ENCODE measurements around the gene CFAP74. TPM values are rescaled to one million over a fixed set of nuclear protein-coding genes. Genes with fewer than 3 reads are reported as not detected.
A peak's percentile ranks its signal among the peaks of the same experiment; 100 is the strongest.

CFAP74 gene
- total and polyA plus RNA-seq, 2 of the 13 experiments (the other 11 are each of a cell fraction or from before 2014, with no cell fraction given) = 0.27 to 0.62 TPM

- no peak for TF ChIP-seq ZNF335 (CRISPR knock-in tag; IDR thresholded peaks at IDR 0.05)
- TF ChIP-seq ZNF207 (IDR thresholded peaks at IDR 0.05; ENCODE audit: borderline replicate concordance) = no peak
- TF ChIP-seq CHD2 (IDR thresholded peaks at IDR 0.05; ENCODE audit: low read depth, low read length) = no peak
- TF ChIP-seq FOXM1 (CRISPR knock-in tag; IDR thresholded peaks at IDR 0.05) = no peak
- no peak for TF ChIP-seq ZNF670 (CRISPR knock-in tag; IDR thresholded peaks at IDR 0.05; ENCODE audit: borderline replicate concordance)
- no peak for TF ChIP-seq ZNF704 (CRISPR knock-in tag; IDR thresholded peaks at IDR 0.05; ENCODE audit: borderline replicate concordance)
- TF ChIP-seq IKZF1 (IDR thresholded peaks at IDR 0.05) = no peak
- no peak for TF ChIP-seq TBX2 (CRISPR knock-in tag; IDR thresholded peaks at IDR 0.05; ENCODE audit: borderline replicate concordance)
- TF ChIP-seq ASH2L (IDR thresholded peaks at IDR 0.05; ENCODE audit: insufficient read length, low read depth, low read length) = no peak
- TF ChIP-seq ZNF546 (CRISPR knock-in tag; conservative IDR thresholded peaks at IDR 0.05) = no peak
- TF ChIP-seq MXI1 (IDR thresholded peaks at IDR 0.05; ENCODE audit: borderline replicate concordance, low read depth, low read length) = peak; percentile 63; the same call in 2 of the 3 replicates
- TF ChIP-seq, protein P1, sequence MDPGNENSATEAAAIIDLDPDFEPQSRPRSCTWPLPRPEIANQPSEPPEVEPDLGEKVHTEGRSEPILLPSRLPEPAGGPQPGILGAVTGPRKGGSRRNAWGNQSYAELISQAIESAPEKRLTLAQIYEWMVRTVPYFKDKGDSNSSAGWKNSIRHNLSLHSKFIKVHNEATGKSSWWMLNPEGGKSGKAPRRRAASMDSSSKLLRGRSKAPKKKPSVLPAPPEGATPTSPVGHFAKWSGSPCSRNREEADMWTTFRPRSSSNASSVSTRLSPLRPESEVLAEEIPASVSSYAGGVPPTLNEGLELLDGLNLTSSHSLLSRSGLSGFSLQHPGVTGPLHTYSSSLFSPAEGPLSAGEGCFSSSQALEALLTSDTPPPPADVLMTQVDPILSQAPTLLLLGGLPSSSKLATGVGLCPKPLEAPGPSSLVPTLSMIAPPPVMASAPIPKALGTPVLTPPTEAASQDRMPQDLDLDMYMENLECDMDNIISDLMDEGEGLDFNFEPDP (CRISPR knock-in tag; conservative IDR thresholded peaks at IDR 0.05) = no peak
- TF ChIP-seq NFIB (CRISPR knock-in tag; IDR thresholded peaks at IDR 0.05; ENCODE audit: borderline replicate concordance) = peak; percentile 88; the same call in 1 of the 2 replicates
- TF ChIP-seq, protein P2, sequence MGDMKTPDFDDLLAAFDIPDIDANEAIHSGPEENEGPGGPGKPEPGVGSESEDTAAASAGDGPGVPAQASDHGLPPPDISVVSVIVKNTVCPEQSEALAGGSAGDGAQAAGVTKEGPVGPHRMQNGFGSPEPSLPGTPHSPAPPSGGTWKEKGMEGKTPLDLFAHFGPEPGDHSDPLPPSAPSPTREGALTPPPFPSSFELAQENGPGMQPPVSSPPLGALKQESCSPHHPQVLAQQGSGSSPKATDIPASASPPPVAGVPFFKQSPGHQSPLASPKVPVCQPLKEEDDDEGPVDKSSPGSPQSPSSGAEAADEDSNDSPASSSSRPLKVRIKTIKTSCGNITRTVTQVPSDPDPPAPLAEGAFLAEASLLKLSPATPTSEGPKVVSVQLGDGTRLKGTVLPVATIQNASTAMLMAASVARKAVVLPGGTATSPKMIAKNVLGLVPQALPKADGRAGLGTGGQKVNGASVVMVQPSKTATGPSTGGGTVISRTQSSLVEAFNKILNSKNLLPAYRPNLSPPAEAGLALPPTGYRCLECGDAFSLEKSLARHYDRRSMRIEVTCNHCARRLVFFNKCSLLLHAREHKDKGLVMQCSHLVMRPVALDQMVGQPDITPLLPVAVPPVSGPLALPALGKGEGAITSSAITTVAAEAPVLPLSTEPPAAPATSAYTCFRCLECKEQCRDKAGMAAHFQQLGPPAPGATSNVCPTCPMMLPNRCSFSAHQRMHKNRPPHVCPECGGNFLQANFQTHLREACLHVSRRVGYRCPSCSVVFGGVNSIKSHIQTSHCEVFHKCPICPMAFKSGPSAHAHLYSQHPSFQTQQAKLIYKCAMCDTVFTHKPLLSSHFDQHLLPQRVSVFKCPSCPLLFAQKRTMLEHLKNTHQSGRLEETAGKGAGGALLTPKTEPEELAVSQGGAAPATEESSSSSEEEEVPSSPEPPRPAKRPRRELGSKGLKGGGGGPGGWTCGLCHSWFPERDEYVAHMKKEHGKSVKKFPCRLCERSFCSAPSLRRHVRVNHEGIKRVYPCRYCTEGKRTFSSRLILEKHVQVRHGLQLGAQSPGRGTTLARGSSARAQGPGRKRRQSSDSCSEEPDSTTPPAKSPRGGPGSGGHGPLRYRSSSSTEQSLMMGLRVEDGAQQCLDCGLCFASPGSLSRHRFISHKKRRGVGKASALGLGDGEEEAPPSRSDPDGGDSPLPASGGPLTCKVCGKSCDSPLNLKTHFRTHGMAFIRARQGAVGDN (CRISPR knock-in tag; IDR thresholded peaks at IDR 0.05) = no peak
- no peak for TF ChIP-seq PHB2 (IDR thresholded peaks at IDR 0.05; ENCODE audit: partially characterized antibody)
- no peak for TF ChIP-seq KLF9 (CRISPR knock-in tag; IDR thresholded peaks at IDR 0.05; ENCODE audit: low read depth)
- 0 out of 2 replicates have a peak, but pooled peaks have one; percentile 52 for TF ChIP-seq ZBTB7A (CRISPR knock-in tag; IDR thresholded peaks at IDR 0.05)
- no peak for TF ChIP-seq SIX1 (CRISPR knock-in tag; IDR thresholded peaks at IDR 0.05; ENCODE audit: borderline replicate concordance)
- no peak for TF ChIP-seq ELF4 (CRISPR knock-in tag; IDR thresholded peaks at IDR 0.05; ENCODE audit: borderline replicate concordance)
- no peak for TF ChIP-seq NFKBIZ (CRISPR knock-in tag; IDR thresholded peaks at IDR 0.05)
These were observed 105.2 kb downstream of the CFAP74 start (continued) for GRCh38 chr1:1898246-1898933.

All from HepG2 (cell line).